Naive thymus-derived CD4-positive, alpha-beta T cell (primary cell): Measurements from ENCODE around the gene ADAMTS14. TPM values are rescaled to one million over a fixed set of nuclear protein-coding genes. Genes with fewer than 3 reads are reported as not detected.
A peak's percentile ranks its signal among the peaks of the same experiment; 100 is the strongest.

Experiments
- ATAC-seq: fragments of 150-1000 bp; cut with Tn5 transposase; 2 replicates; pipeline ENCODE4 v1.10.0; 2021; ENCODE audit warnings: mild to moderate bottlenecking, moderate library complexity
- CTCF ChIA-PET: fragments of 350-600 bp; sonication (Branson Sonifier 250); formaldehyde crosslinking; loops from one replicate; lab custom pipeline; 2021; ENCODE audit warnings: antibody characterized with exemption; lab: Charles Lee
- POLR2A ChIA-PET: fragments of 350-600 bp; sonication (Branson Sonifier 250); formaldehyde crosslinking; loops from one replicate; lab custom pipeline; 2021; ENCODE audit warnings: antibody characterized with exemption, inconsistent platforms; lab: Charles Lee
- DNase-seq, 9 donors: peaks; one replicate each; pipeline versions ENCODE4 v3.0.0 to v3.0.0-alpha.2; 2020 to 2022; ENCODE audit warnings: mixed read lengths in 1 of 9
- H3K27ac ChIP-seq: one replicate; pipeline ENCODE4 v1.7.0; 2013; ENCODE audit warnings: mild to moderate bottlenecking, low read depth, low read length, moderate library complexity
- H3K27me3 ChIP-seq, 2 donors: one replicate each; pipeline ENCODE4 v1.7.0; 2013; ENCODE audit warnings: low read length in 2 of 2, mild to moderate bottlenecking in 2 of 2, moderate library complexity in 2 of 2; ENCODE audit not compliant: control insufficient read depth in 2 of 2, insufficient read depth in 2 of 2
- H3K36me3 ChIP-seq, 3 experiments: 1 replicate in 2 of 3; 2 replicates in 1 of 3; pipeline ENCODE4 v1.7.0; 2013; ENCODE audit warnings: low read length in 3 of 3, mild to moderate bottlenecking in 3 of 3, moderate library complexity in 1 of 3; ENCODE audit not compliant: insufficient read depth in 3 of 3, control insufficient read depth in 2 of 3
- H3K4me1 ChIP-seq, 2 donors: one replicate each; pipeline ENCODE4 v1.7.0; 2013; ENCODE audit warnings: low read length in 2 of 2, mild to moderate bottlenecking in 2 of 2, moderate library complexity in 1 of 2; ENCODE audit not compliant: control insufficient read depth in 2 of 2, insufficient read depth in 2 of 2
- H3K4me3 ChIP-seq: 2 replicates; pipeline ENCODE4 v1.7.0; 2013; ENCODE audit warnings: mild to moderate bottlenecking, low read length
- H3K9me3 ChIP-seq, 3 experiments: 1 replicate in 2 of 3; 2 replicates in 1 of 3; pipeline ENCODE4 v1.7.0; 2013; ENCODE audit warnings: low read length in 3 of 3; ENCODE audit not compliant: control insufficient read depth in 2 of 3
- H3K27ac Mint-ChIP-seq, 9 donors: one replicate each; pipeline ENCODE4 v1.8.0; 2020 to 2022; ENCODE audit warnings: mixed read lengths in 9 of 9, mild to moderate bottlenecking in 8 of 9, moderate library complexity in 5 of 9, inconsistent platforms in 2 of 9
- H3K27me3 Mint-ChIP-seq, 5 donors: one replicate each; pipeline ENCODE4 v1.8.0; 2021 to 2022; ENCODE audit warnings: mixed read lengths in 5 of 5, mild to moderate bottlenecking in 1 of 5
- H3K36me3 Mint-ChIP-seq, 5 donors: one replicate each; pipeline ENCODE4 v1.8.0; 2020 to 2022; ENCODE audit warnings: mixed read lengths in 5 of 5, mild to moderate bottlenecking in 3 of 5, inconsistent platforms in 1 of 5
- H3K4me1 Mint-ChIP-seq, 7 donors: one replicate each; pipeline ENCODE4 v1.8.0; 2020 to 2022; ENCODE audit warnings: mixed read lengths in 7 of 7, mild to moderate bottlenecking in 3 of 7, inconsistent platforms in 1 of 7
- H3K4me3 Mint-ChIP-seq, 10 donors: one replicate each; pipeline ENCODE4 v1.8.0; 2020 to 2022; ENCODE audit warnings: mild to moderate bottlenecking in 10 of 10, mixed read lengths in 10 of 10, moderate library complexity in 6 of 10, inconsistent platforms in 2 of 10
- H3K9me3 Mint-ChIP-seq, 11 donors: one replicate each; pipeline ENCODE4 v1.8.0; 2020 to 2022; ENCODE audit warnings: mixed read lengths in 11 of 11, mild to moderate bottlenecking in 4 of 11, inconsistent platforms in 1 of 11, moderate library complexity in 1 of 11
- intact Hi-C, 2 donors: fragments of 100-400 bp; cut with micrococcal nuclease; formaldehyde crosslinking; loops; one replicate each; pipeline ENCODE4 v1.15.1; 2023
- polyA plus RNA-seq, 2 donors: library from polyadenylated mRNA; unstranded; fragments of 300-500 nt; fragmentation: Illumina TruSeq; gene quantifications; one replicate each; pipeline ENCODE4 v1.2.3, GENCODE V29; 2021
- total RNA-seq, 6 experiments: library from RNA in 5 of 6; stranded (reverse) in 5 of 6; gene quantifications; 1 replicate in 5 of 6; 2 replicates in 1 of 6; pipeline ENCODE4 v1.2.3 and lab custom pipeline; 2021 to 2026

ADAMTS14 gene
- total and polyA plus RNA-seq, 7 experiments from 2014 or later = 0.08 to 0.10 TPM; not detected in 5

DNA sequence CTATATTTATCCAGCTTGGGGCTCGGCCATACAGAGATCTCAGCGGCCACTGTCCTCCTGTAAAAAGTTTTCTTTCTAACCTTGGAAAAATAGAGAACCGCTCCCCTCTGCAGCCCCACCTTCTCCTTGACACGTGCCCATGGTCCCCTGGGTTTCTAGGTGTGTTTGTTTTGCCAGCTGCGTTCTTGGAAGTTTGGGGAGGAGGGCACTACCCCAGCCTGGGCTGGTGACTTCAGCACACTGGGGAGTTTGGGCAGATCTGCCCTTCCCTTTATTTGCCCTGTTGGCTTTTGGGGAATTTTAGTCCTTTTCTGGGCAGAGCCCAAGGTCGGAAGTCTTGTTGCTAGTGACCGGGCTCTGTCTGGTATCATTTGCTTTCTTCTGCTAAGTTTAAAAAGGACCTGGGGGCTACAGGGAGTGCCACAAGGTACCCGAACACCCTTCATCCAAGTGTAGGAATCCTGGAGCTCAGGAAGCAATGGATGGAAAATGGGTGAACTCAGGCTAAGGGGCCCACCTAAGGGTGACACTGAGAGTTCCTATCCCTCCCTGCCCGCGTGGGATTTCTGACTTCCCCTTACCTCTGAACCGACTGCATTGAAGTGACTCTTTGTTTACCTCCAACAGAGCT lies 1.7 kb downstream of the ADAMTS14 start:
- peak overlapping the region in 1 of 10 donors; percentile 55 for H3K4me3 Mint-ChIP-seq
- peaks cover 0 to 1% (median 0%) of the 10 kb centered on the region in 11 donors for H3K9me3 Mint-ChIP-seq
- H3K4me3 ChIP-seq = no peak overlapping the region
- CTCF ChIA-PET = interaction anchor here (1.0 kb wide), 1 partner anchor 213 kb away, joined by 3 read pairs; no protein-coding TSS in a partner anchor
- no peaks in the 10 kb centered on the region for H3K4me1 ChIP-seq
- peaks cover 3% of the 10 kb centered on the region in 2 donors for H3K27me3 ChIP-seq
- POLR2A ChIA-PET = interaction anchor here (0.6 kb wide), 1 partner anchor 107 kb away, joined by 4 read pairs; no protein-coding TSS in a partner anchor
- H3K27ac Mint-ChIP-seq = no peak overlapping the region
- H3K4me1 Mint-ChIP-seq = peaks cover 8 to 20% (median 12%) of the 10 kb centered on the region in 7 donors
- intact Hi-C loops = loop anchor here in 1 of 2 donors (5.0 kb wide), 1 partner anchor 117 kb away; no protein-coding TSS in a partner anchor
- DNase-seq (no peak), ATAC-seq (no peak)
- H3K27ac ChIP-seq = no peak overlapping the region
- H3K36me3 Mint-ChIP-seq = no peaks in the 10 kb centered on the region
- H3K36me3 ChIP-seq = no peaks in the 10 kb centered on the region
- peaks cover 34 to 58% (median 47%) of the 10 kb centered on the region in 5 donors for H3K27me3 Mint-ChIP-seq
- H3K9me3 ChIP-seq = no peaks in the 10 kb centered on the region

GRCh38 chr10:70674560-70675495 lies 2.5 kb downstream of the ADAMTS14 start:
- Histone ChIP-seq H3K36me3 (no peaks in the 10 kb centered on the region), H3K27me3 (peaks cover 3% of the 10 kb centered on the region in 2 donors), H3K4me3 (no peak overlapping the region), H3K27ac (no peak overlapping the region), H3K9me3 (no peaks in the 10 kb centered on the region), H3K4me1 (no peaks in the 10 kb centered on the region)
- Mint-ChIP-seq H3K36me3 (no peaks in the 10 kb centered on the region), H3K27ac (no peak overlapping the region), H3K9me3 (peaks cover 0 to 1% (median 0%) of the 10 kb centered on the region in 11 donors), H3K27me3 (peaks cover 34 to 56% (median 47%) of the 10 kb centered on the region in 5 donors), H3K4me3 (peak overlapping the region in 1 of 10 donors; percentile 55), H3K4me1 (peaks cover 8 to 20% (median 12%) of the 10 kb centered on the region in 7 donors)
- intact Hi-C loops = loop anchor here in 1 of 2 donors (5.0 kb wide), 1 partner anchor 118 kb away; no protein-coding TSS in a partner anchor
- POLR2A ChIA-PET = interaction anchor here (0.6 kb wide), 1 partner anchor 108 kb away, joined by 4 read pairs; no protein-coding TSS in a partner anchor
- no peak for ATAC-seq
- DNase-seq = no peak
- CTCF ChIA-PET = no interaction called here

GRCh38 chr10:70675496-70676161 lies 3.3 kb downstream of the ADAMTS14 start:
- POLR2A ChIA-PET = no interaction called here
- H3K4me1 ChIP-seq = no peaks in the 10 kb centered on the region
- Mint-ChIP-seq H3K27ac (no peak overlapping the region), H3K27me3 (peaks cover 34 to 52% (median 44%) of the 10 kb centered on the region in 5 donors), H3K9me3 (peaks cover 0 to 1% (median 0%) of the 10 kb centered on the region in 11 donors), H3K36me3 (no peaks in the 10 kb centered on the region), H3K4me1 (peaks cover 8 to 20% (median 12%) of the 10 kb centered on the region in 7 donors), H3K4me3 (no peak overlapping the region)
- intact Hi-C loops = no loop called here
- CTCF ChIA-PET = no interaction called here
- H3K27me3 ChIP-seq = peaks cover 3% of the 10 kb centered on the region in 2 donors
- ATAC-seq (no peak), DNase-seq (no peak)
- H3K36me3 ChIP-seq = no peaks in the 10 kb centered on the region
- H3K9me3 ChIP-seq = no peaks in the 10 kb centered on the region
- H3K27ac ChIP-seq = no peak overlapping the region
- H3K4me3 ChIP-seq = no peak overlapping the region

- CTCF ChIA-PET = no interaction called here
- intact Hi-C loops = no loop called here
- H3K27me3 ChIP-seq = peaks cover 3% of the 10 kb centered on the region in 2 donors
- DNase-seq (no peak), ATAC-seq (no peak)
- Mint-ChIP-seq H3K4me3 (no peak overlapping the region), H3K36me3 (no peaks in the 10 kb centered on the region), H3K9me3 (peaks cover 0 to 1% (median 0%) of the 10 kb centered on the region in 11 donors), H3K27me3 (peaks cover 29 to 45% (median 36%) of the 10 kb centered on the region in 5 donors), H3K4me1 (peaks cover 8 to 23% (median 12%) of the 10 kb centered on the region in 7 donors), H3K27ac (no peak overlapping the region)
- no peak overlapping the region for H3K27ac ChIP-seq
- H3K4me1 ChIP-seq = no peaks in the 10 kb centered on the region
- H3K9me3 ChIP-seq = no peaks in the 10 kb centered on the region
- no peak overlapping the region for H3K4me3 ChIP-seq
- no peaks in the 10 kb centered on the region for H3K36me3 ChIP-seq
- POLR2A ChIA-PET = no interaction called here
These were observed 4.2 kb downstream of the ADAMTS14 start for GRCh38 chr10:70676511-70676910.

GRCh38 chr10:70677016-70677415 lies 4.7 kb downstream of the ADAMTS14 start:
- H3K27me3 Mint-ChIP-seq = peaks cover 24 to 40% (median 31%) of the 10 kb centered on the region in 5 donors
- ChIA-PET CTCF (no interaction called here), POLR2A (no interaction called here)
- H3K4me3 Mint-ChIP-seq = no peak overlapping the region
- H3K4me3 ChIP-seq = no peak overlapping the region
- H3K9me3 Mint-ChIP-seq = peaks cover 0 to 1% (median 0%) of the 10 kb centered on the region in 11 donors
- H3K4me1 ChIP-seq = no peaks in the 10 kb centered on the region
- peaks cover 3% of the 10 kb centered on the region in 2 donors for H3K27me3 ChIP-seq
- no peak for DNase-seq
- H3K27ac Mint-ChIP-seq = no peak overlapping the region
- ATAC-seq = no peak
- H3K27ac ChIP-seq = no peak overlapping the region
- intact Hi-C loops = no loop called here
- peaks cover 6 to 22% (median 8%) of the 10 kb centered on the region in 7 donors for H3K4me1 Mint-ChIP-seq
- H3K9me3 ChIP-seq = no peaks in the 10 kb centered on the region
- H3K36me3 Mint-ChIP-seq = no peaks in the 10 kb centered on the region
- H3K36me3 ChIP-seq = no peaks in the 10 kb centered on the region

GRCh38 chr10:70677620-70678249 lies 5.4 kb downstream of the ADAMTS14 start:
- Histone ChIP-seq H3K4me1 (no peaks in the 10 kb centered on the region), H3K9me3 (no peaks in the 10 kb centered on the region), H3K27me3 (peaks cover 3% of the 10 kb centered on the region in 2 donors), H3K27ac (no peak overlapping the region), H3K36me3 (no peaks in the 10 kb centered on the region), H3K4me3 (no peak overlapping the region)
- Mint-ChIP-seq H3K4me1 (peaks cover 5 to 26% (median 8%) of the 10 kb centered on the region in 7 donors), H3K4me3 (no peak overlapping the region), H3K27ac (peak overlapping the region in 1 of 9 donors; percentile 78), H3K9me3 (peaks cover 0 to 1% (median 0%) of the 10 kb centered on the region in 11 donors), H3K27me3 (peaks cover 24 to 39% (median 30%) of the 10 kb centered on the region in 5 donors), H3K36me3 (no peaks in the 10 kb centered on the region)
- DNase-seq (no peak), ATAC-seq (no peak)
- CTCF ChIA-PET = no interaction called here
- POLR2A ChIA-PET = no interaction called here
- intact Hi-C loops = no loop called here
